Bronchial epithelial cell (primary cell): Measurements from ENCODE around the gene CA12. TPM values are rescaled to one million over a fixed set of nuclear protein-coding genes. Genes with fewer than 3 reads are reported as not detected.
"Not testable (repeated sequence)": the region's sequence is repeated elsewhere in the genome, so short reads cannot be mapped to it uniquely, and the experiment has no call there.

Experiments
- DNase-seq: peaks from one replicate; pipeline ENCODE4 v3.0.0-alpha.2; 2010; ENCODE audit warnings: low read depth
- FAIRE-seq: peaks from 2 replicates; lab custom pipeline; 2011; peaks lifted over from hg19 to GRCh38; lab: Jason Lieb, UNC
- H3K27me3 ChIP-seq: 2 replicates; pipeline ENCODE4 v1.5.1; 2011; ENCODE audit warnings: low read length; ENCODE audit not compliant: control insufficient read depth, insufficient read depth
- H3K36me3 ChIP-seq: 2 replicates; pipeline ENCODE4 v1.5.1; 2011; ENCODE audit warnings: low read length; ENCODE audit not compliant: control insufficient read depth, insufficient read depth
- H3K4me3 ChIP-seq: 2 replicates; pipeline ENCODE4 v1.5.1; 2011; ENCODE audit warnings: mild to moderate bottlenecking, low read depth, low read length, control low read depth
- CTCF ChIP-seq: IDR thresholded peaks from 2 replicates; pipeline ENCODE4 v1.5.1; 2011; ENCODE audit warnings: mild to moderate bottlenecking, moderate library complexity, low read length, control low read depth, inconsistent platforms; ENCODE audit not compliant: insufficient read depth, severe bottlenecking
- total RNA-seq: library from RNA; depleted of rRNA; stranded (reverse); fragments of >200 nt; gene quantifications from 2 replicates; pipeline ENCODE4 v1.2.1, GENCODE V29; 2014

Gene CA12
- total RNA-seq, 1 donor from 2014 or later, result 44.0 TPM

GRCh38 chr15:63321462-63321861 is 60.2 kb downstream of the CA12 start:
- Histone ChIP-seq H3K36me3 (peaks cover 6% of the 10 kb centered on the region), H3K27me3 (no peaks in the 10 kb centered on the region), H3K4me3 (no peak overlapping the region)
- FAIRE-seq (no peak), DNase-seq (no peak)
- TF ChIP-seq CTCF, result no peak

GRCh38 chr15:63320981-63321380 is 60.7 kb downstream of the CA12 start:
- H3K36me3 ChIP-seq, FAIRE-seq, DNase-seq, H3K4me3 ChIP-seq, H3K27me3 ChIP-seq: not testable (repeated sequence)

GRCh38 chr15:63320446-63320845 is 61.2 kb downstream of the CA12 start:
- not testable (repeated sequence) for DNase-seq, H3K36me3 ChIP-seq, H3K4me3 ChIP-seq, H3K27me3 ChIP-seq, FAIRE-seq

- no peak for TF ChIP-seq CTCF
- no peaks in the 10 kb centered on the region for H3K27me3 ChIP-seq
- DNase-seq, result no peak
- no peak for FAIRE-seq
- H3K4me3 ChIP-seq, result no peak overlapping the region
- H3K36me3 ChIP-seq, result no peaks in the 10 kb centered on the region
Measured at GRCh38 chr15:63319065-63319464, 62.6 kb downstream of the CA12 start.

GRCh38 chr15:63318344-63318743 is 63.3 kb downstream of the CA12 start:
- no peak for TF ChIP-seq CTCF
- FAIRE-seq, result no peak
- H3K27me3 ChIP-seq, result no peaks in the 10 kb centered on the region
- no peaks in the 10 kb centered on the region for H3K36me3 ChIP-seq
- H3K4me3 ChIP-seq, result no peak overlapping the region
- DNase-seq, result no peak

- no peak overlapping the region for H3K4me3 ChIP-seq
- no peak for TF ChIP-seq CTCF
- no peaks in the 10 kb centered on the region for H3K27me3 ChIP-seq
- FAIRE-seq (no peak), DNase-seq (no peak)
- H3K36me3 ChIP-seq, result no peaks in the 10 kb centered on the region
Measured at GRCh38 chr15:63314409-63314808, 67.2 kb downstream of the CA12 start.

GRCh38 chr15:63313825-63314224 is 67.8 kb downstream of the CA12 start:
- no peak for TF ChIP-seq CTCF
- FAIRE-seq (no peak), DNase-seq (no peak)
- no peaks in the 10 kb centered on the region for H3K27me3 ChIP-seq
- no peak overlapping the region for H3K4me3 ChIP-seq
- no peaks in the 10 kb centered on the region for H3K36me3 ChIP-seq
